ENCODE results near the gene CAMSAP3.
A peak's percentile ranks its signal among the peaks of the same experiment; 100 is the strongest.

Gene CAMSAP3

GRCh38 chr19:7552781-7553180, 42.9 kb upstream of the CAMSAP3 start:
- H3K9me3 ChIP-seq (ENCODE audit: insufficient read depth, low read length, severe bottlenecking) = no peaks in the 10 kb centered on the region
- H3K4me3 ChIP-seq (ENCODE audit: low read depth in 1 of 2, low read length in 2 of 2) = no peak overlapping the region
- H3K9ac ChIP-seq (ENCODE audit: low read depth, low read length) = no peak overlapping the region
- no peak for ATAC-seq (ENCODE audit: insufficient read depth, low read depth)
- no peaks in the 10 kb centered on the region; the same call in 1 of the 2 replicates for H4K20me1 ChIP-seq (ENCODE audit: insufficient read depth, low read length)
- H3K79me2 ChIP-seq (ENCODE audit: insufficient read depth, low read length) = no peaks in the 10 kb centered on the region
- no peaks in the 10 kb centered on the region for H3K4me1 ChIP-seq (ENCODE audit: insufficient read depth, low read length)
- peaks cover 39% of the 10 kb centered on the region for H3K36me3 ChIP-seq (ENCODE audit: insufficient read depth, low read length)
- no peak overlapping the region for H3K4me2 ChIP-seq (ENCODE audit: insufficient read depth, low read length)
- no peak overlapping the region for H2AFZ ChIP-seq (ENCODE audit: low read depth, low read length)
- TF ChIP-seq EZH2 (IDR thresholded peaks at IDR 0.05; ENCODE audit: borderline replicate concordance, low read depth, low read length, severe bottlenecking) = no peak
- no peak for TF ChIP-seq CTCF (IDR thresholded peaks at IDR 0.05; ENCODE audit: borderline replicate concordance, extremely low read depth, low read length, poor library complexity, severe bottlenecking)
- no peak for DNase-seq
- H3K27me3 ChIP-seq (ENCODE audit: insufficient read depth, low read length, poor library complexity) = no peaks in the 10 kb centered on the region
- no peak overlapping the region for H3K27ac ChIP-seq (ENCODE audit: low read length)

- no peak overlapping the region for H3K4me2 ChIP-seq (ENCODE audit: insufficient read depth, low read length)
- no peaks in the 10 kb centered on the region for H3K79me2 ChIP-seq (ENCODE audit: insufficient read depth, low read length)
- H3K27ac ChIP-seq (ENCODE audit: low read length) = no peak overlapping the region
- no peak for TF ChIP-seq EZH2 (IDR thresholded peaks at IDR 0.05; ENCODE audit: borderline replicate concordance, low read depth, low read length, severe bottlenecking)
- no peak for TF ChIP-seq CTCF (IDR thresholded peaks at IDR 0.05; ENCODE audit: borderline replicate concordance, extremely low read depth, low read length, poor library complexity, severe bottlenecking)
- H2AFZ ChIP-seq (ENCODE audit: low read depth, low read length) = no peak overlapping the region
- no peaks in the 10 kb centered on the region for H3K27me3 ChIP-seq (ENCODE audit: insufficient read depth, low read length, poor library complexity)
- DNase-seq (no peak), ATAC-seq (ENCODE audit: insufficient read depth, low read depth) (no peak)
- H3K9ac ChIP-seq (ENCODE audit: low read depth, low read length) = no peak overlapping the region
- H3K4me3 ChIP-seq (ENCODE audit: low read depth in 1 of 2, low read length in 2 of 2) = no peak overlapping the region
- no peaks in the 10 kb centered on the region for H3K9me3 ChIP-seq (ENCODE audit: insufficient read depth, low read length, severe bottlenecking)
- H3K36me3 ChIP-seq (ENCODE audit: insufficient read depth, low read length) = peaks cover 52% of the 10 kb centered on the region
- no peaks in the 10 kb centered on the region; the same call in 1 of the 2 replicates for H4K20me1 ChIP-seq (ENCODE audit: insufficient read depth, low read length)
- no peaks in the 10 kb centered on the region for H3K4me1 ChIP-seq (ENCODE audit: insufficient read depth, low read length)
Measured at GRCh38 chr19:7554565-7554964, 41.1 kb upstream of the CAMSAP3 start.

GRCh38 chr19:7554990-7555864, 40.4 kb upstream of the CAMSAP3 start:
- no peaks in the 10 kb centered on the region for H4K20me1 ChIP-seq (ENCODE audit: insufficient read depth, low read length)
- no peak overlapping the region for H3K4me3 ChIP-seq (ENCODE audit: low read depth in 1 of 2, low read length in 2 of 2)
- TF ChIP-seq CTCF (IDR thresholded peaks at IDR 0.05; ENCODE audit: borderline replicate concordance, extremely low read depth, low read length, poor library complexity, severe bottlenecking) (no peak), EZH2 (IDR thresholded peaks at IDR 0.05; ENCODE audit: borderline replicate concordance, low read depth, low read length, severe bottlenecking) (no peak)
- no peaks in the 10 kb centered on the region for H3K27me3 ChIP-seq (ENCODE audit: insufficient read depth, low read length, poor library complexity)
- no peaks in the 10 kb centered on the region for H3K9me3 ChIP-seq (ENCODE audit: insufficient read depth, low read length, severe bottlenecking)
- peaks cover 50% of the 10 kb centered on the region for H3K36me3 ChIP-seq (ENCODE audit: insufficient read depth, low read length)
- H3K79me2 ChIP-seq (ENCODE audit: insufficient read depth, low read length) = no peaks in the 10 kb centered on the region
- H3K9ac ChIP-seq (ENCODE audit: low read depth, low read length) = no peak overlapping the region
- DNase-seq (peak; percentile 31), ATAC-seq (ENCODE audit: insufficient read depth, low read depth) (no peak; the same call in 2 of the 3 replicates)
- H3K4me2 ChIP-seq (ENCODE audit: insufficient read depth, low read length) = no peak overlapping the region
- no peak overlapping the region for H3K27ac ChIP-seq (ENCODE audit: low read length)
- no peak overlapping the region for H2AFZ ChIP-seq (ENCODE audit: low read depth, low read length)
- H3K4me1 ChIP-seq (ENCODE audit: insufficient read depth, low read length) = no peaks in the 10 kb centered on the region

All from DND-41 (cell line).